GM23338 (cell line): ENCODE measurements around the gene C20orf141.
"Not testable (repeated sequence)": the region's sequence is repeated elsewhere in the genome, so short reads cannot be mapped to it uniquely, and the experiment has no call there.

ENCODE experiments used
- CREB1 ChIP-seq: fragments of 250-450 bp; sonication (Bioruptor Pico); IDR thresholded peaks from 2 replicates; pipeline ENCODE4 v1.5.0; 2020; ENCODE audit warnings: low read depth, mild to moderate bottlenecking, moderate library complexity
- EZH2 ChIP-seq: fragments of 200-600 bp; sonication (generic); IDR thresholded peaks from one replicate; pipeline ENCODE4 v1.8.0; 2017; ENCODE audit warnings: antibody characterized with exemption, mild to moderate bottlenecking, low read depth; ENCODE audit not compliant: unreplicated experiment
- EZH2phosphoT487 ChIP-seq: fragments of 200-600 bp; sonication (generic); IDR thresholded peaks from one replicate; pipeline ENCODE4 v1.8.1; 2018; ENCODE audit warnings: antibody characterized with exemption; ENCODE audit not compliant: unreplicated experiment
- JUNB ChIP-seq: IDR thresholded peaks from one replicate; pipeline ENCODE4 v1.6.1; 2016; ENCODE audit warnings: antibody characterized with exemption; ENCODE audit not compliant: unreplicated experiment
- NANOG ChIP-seq: IDR thresholded peaks from 2 replicates; pipeline ENCODE4 v1.6.1; 2016; ENCODE audit warnings: antibody characterized with exemption, borderline replicate concordance
- POLR2AphosphoS5 ChIP-seq: IDR thresholded peaks from 2 replicates; pipeline ENCODE4 v1.6.1; 2016; ENCODE audit warnings: antibody characterized with exemption, low read depth
- REST ChIP-seq: IDR thresholded peaks from one replicate; pipeline ENCODE4 v1.6.1; 2018; ENCODE audit warnings: antibody characterized with exemption; ENCODE audit not compliant: unreplicated experiment
- ZNF114 ChIP-seq: fragments of 250-450 bp; sonication (Bioruptor Pico); IDR thresholded peaks from 2 replicates; pipeline ENCODE4 v1.5.0; 2020; ENCODE audit warnings: mild to moderate bottlenecking, moderate library complexity
- ZNF331 ChIP-seq: fragments of 250-450 bp; sonication (Bioruptor Pico); IDR thresholded peaks from 2 replicates; pipeline ENCODE4 v1.5.0; 2020; ENCODE audit warnings: low read depth, mild to moderate bottlenecking, moderate library complexity
- TF ChIP-seq, protein P1 (sequence below), 2 experiments: fragments of 200-600 bp in 1 of 2; sonication (generic) in 1 of 2; conservative IDR thresholded peaks; 2 replicates each; pipeline versions ENCODE4 v1.5.1 to v1.6.1; 2016 to 2017; ENCODE audit warnings: antibody characterized with exemption in 2 of 2, low read depth in 2 of 2, mild to moderate bottlenecking in 2 of 2, moderate library complexity in 1 of 2
- TF ChIP-seq, protein P2 (sequence below): IDR thresholded peaks from 2 replicates; pipeline ENCODE4 v1.6.1; 2016; ENCODE audit warnings: antibody characterized with exemption
- TF ChIP-seq, protein P3 (sequence below): fragments of 250-450 bp; sonication (Bioruptor Pico); IDR thresholded peaks from 2 replicates; pipeline ENCODE4 v1.5.0; 2020; ENCODE audit warnings: mild to moderate bottlenecking, moderate library complexity

DNA sequence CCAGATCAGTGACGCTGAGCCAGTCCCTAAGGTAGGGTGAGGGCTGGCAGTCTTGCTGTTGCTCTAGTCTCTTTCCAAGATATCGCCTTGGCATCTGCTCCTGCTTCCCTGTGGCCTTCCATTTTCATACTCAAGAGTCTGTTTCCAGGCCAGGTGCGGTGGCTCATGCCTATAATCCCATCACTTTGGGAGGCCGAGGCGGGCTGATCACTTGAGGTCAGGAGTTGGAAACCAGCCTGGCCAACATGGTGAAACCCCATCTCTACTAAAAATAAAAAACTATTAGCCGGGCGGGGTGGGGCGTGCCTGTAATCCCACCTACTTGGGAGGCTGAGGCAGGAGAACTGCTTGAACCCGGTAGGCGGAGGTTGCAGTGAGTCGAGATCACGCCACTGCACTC lies 44.7 kb upstream of the C20orf141 start:
- TF ChIP-seq, protein P1, sequence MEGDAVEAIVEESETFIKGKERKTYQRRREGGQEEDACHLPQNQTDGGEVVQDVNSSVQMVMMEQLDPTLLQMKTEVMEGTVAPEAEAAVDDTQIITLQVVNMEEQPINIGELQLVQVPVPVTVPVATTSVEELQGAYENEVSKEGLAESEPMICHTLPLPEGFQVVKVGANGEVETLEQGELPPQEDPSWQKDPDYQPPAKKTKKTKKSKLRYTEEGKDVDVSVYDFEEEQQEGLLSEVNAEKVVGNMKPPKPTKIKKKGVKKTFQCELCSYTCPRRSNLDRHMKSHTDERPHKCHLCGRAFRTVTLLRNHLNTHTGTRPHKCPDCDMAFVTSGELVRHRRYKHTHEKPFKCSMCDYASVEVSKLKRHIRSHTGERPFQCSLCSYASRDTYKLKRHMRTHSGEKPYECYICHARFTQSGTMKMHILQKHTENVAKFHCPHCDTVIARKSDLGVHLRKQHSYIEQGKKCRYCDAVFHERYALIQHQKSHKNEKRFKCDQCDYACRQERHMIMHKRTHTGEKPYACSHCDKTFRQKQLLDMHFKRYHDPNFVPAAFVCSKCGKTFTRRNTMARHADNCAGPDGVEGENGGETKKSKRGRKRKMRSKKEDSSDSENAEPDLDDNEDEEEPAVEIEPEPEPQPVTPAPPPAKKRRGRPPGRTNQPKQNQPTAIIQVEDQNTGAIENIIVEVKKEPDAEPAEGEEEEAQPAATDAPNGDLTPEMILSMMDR (conservative IDR thresholded peaks at IDR 0.05; ENCODE audit: low read depth in 2 of 2), result not testable (repeated sequence)
- not testable (repeated sequence) for TF ChIP-seq REST; EZH2; POLR2AphosphoS5; NANOG; EZH2phosphoT487; ZNF114; ZNF331; JUNB; CREB1 (CRISPR knock-in tag)
- TF ChIP-seq, protein P2, sequence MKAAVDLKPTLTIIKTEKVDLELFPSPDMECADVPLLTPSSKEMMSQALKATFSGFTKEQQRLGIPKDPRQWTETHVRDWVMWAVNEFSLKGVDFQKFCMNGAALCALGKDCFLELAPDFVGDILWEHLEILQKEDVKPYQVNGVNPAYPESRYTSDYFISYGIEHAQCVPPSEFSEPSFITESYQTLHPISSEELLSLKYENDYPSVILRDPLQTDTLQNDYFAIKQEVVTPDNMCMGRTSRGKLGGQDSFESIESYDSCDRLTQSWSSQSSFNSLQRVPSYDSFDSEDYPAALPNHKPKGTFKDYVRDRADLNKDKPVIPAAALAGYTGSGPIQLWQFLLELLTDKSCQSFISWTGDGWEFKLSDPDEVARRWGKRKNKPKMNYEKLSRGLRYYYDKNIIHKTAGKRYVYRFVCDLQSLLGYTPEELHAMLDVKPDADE, result not testable (repeated sequence)
- TF ChIP-seq, protein P3, sequence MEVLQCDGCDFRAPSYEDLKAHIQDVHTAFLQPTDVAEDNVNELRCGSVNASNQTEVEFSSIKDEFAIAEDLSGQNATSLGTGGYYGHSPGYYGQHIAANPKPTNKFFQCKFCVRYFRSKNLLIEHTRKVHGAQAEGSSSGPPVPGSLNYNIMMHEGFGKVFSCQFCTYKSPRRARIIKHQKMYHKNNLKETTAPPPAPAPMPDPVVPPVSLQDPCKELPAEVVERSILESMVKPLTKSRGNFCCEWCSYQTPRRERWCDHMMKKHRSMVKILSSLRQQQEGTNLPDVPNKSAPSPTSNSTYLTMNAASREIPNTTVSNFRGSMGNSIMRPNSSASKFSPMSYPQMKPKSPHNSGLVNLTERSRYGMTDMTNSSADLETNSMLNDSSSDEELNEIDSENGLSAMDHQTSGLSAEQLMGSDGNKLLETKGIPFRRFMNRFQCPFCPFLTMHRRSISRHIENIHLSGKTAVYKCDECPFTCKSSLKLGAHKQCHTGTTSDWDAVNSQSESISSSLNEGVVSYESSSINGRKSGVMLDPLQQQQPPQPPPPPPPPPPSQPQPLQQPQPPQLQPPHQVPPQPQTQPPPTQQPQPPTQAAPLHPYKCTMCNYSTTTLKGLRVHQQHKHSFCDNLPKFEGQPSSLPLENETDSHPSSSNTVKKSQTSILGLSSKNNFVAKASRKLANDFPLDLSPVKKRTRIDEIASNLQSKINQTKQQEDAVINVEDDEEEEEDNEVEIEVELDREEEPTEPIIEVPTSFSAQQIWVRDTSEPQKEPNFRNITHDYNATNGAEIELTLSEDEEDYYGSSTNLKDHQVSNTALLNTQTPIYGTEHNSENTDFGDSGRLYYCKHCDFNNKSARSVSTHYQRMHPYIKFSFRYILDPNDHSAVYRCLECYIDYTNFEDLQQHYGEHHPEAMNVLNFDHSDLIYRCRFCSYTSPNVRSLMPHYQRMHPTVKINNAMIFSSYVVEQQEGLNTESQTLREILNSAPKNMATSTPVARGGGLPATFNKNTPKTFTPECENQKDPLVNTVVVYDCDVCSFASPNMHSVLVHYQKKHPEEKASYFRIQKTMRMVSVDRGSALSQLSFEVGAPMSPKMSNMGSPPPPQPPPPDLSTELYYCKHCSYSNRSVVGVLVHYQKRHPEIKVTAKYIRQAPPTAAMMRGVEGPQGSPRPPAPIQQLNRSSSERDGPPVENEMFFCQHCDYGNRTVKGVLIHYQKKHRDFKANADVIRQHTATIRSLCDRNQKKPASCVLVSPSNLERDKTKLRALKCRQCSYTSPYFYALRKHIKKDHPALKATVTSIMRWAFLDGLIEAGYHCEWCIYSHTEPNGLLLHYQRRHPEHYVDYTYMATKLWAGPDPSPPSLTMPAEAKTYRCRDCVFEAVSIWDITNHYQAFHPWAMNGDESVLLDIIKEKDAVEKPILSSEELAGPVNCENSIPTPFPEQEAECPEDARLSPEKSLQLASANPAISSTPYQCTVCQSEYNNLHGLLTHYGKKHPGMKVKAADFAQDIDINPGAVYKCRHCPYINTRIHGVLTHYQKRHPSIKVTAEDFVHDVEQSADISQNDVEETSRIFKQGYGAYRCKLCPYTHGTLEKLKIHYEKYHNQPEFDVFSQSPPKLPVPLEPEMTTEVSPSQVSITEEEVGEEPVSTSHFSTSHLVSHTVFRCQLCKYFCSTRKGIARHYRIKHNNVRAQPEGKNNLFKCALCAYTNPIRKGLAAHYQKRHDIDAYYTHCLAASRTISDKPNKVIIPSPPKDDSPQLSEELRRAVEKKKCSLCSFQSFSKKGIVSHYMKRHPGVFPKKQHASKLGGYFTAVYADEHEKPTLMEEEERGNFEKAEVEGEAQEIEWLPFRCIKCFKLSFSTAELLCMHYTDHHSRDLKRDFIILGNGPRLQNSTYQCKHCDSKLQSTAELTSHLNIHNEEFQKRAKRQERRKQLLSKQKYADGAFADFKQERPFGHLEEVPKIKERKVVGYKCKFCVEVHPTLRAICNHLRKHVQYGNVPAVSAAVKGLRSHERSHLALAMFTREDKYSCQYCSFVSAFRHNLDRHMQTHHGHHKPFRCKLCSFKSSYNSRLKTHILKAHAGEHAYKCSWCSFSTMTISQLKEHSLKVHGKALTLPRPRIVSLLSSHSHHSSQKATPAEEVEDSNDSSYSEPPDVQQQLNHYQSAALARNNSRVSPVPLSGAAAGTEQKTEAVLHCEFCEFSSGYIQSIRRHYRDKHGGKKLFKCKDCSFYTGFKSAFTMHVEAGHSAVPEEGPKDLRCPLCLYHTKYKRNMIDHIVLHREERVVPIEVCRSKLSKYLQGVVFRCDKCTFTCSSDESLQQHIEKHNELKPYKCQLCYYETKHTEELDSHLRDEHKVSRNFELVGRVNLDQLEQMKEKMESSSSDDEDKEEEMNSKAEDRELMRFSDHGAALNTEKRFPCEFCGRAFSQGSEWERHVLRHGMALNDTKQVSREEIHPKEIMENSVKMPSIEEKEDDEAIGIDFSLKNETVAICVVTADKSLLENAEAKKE, result not testable (repeated sequence)
